ENCODE measurements around the gene NDUFS8.

NDUFS8 gene

DNA sequence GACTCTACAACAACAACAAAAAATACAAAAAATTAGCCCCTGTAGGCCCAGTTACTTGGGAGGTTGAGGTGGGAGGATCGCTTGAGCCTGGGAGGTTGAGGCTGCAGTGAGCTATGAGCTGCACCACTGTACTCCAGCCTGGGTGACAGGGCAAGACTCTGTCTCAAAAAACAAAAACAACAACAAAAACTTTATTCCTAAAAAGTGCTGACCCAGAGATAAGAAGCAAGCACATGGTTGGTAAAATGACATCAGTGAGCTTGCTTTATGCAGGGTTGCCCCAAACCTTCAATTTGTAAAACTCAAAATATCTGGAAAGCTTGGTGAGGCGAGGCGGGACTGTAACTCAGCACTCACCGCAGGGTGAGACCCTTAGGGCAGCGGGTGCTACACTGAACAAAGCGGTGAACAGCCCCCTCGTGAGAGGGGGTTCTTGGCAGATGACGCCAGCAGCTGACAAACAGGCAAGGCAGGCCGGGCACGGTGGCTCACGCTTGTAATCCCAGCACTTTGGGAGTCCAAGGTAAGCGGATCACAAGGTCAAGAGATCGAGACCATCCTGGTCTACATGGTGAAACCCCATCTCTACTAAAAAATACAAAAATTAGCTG lies 4.9 kb downstream of the NDUFS8 start:
- no peak for DNase-seq (ENCODE audit: low read depth in 1 of 2, low spot score in 1 of 2)

DNA sequence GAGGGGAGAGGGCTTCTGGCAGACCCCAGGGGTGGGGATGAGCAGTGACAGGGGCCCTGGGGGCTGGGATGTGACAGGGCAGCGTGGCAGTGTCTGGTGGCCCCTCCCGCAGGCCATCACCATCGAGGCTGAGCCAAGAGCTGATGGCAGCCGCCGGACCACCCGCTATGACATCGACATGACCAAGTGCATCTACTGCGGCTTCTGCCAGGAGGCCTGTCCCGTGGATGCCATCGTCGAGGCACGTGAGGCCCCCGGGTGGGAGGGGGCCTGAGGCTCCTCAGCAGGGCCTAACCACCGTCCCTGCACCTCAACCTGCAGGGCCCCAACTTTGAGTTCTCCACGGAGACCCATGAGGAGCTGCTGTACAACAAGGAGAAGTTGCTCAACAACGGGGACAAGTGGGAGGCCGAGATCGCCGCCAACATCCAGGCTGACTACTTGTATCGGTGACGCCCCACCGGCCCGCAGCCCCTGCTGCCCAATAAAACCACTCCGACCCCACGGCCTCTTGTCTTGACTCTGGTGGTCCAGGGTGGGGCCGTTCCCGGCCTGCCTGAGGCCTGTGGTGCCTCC lies 5.7 kb downstream of the NDUFS8 start:
- DNase-seq (ENCODE audit: low read depth in 1 of 2, low spot score in 1 of 2): no peak

DNA sequence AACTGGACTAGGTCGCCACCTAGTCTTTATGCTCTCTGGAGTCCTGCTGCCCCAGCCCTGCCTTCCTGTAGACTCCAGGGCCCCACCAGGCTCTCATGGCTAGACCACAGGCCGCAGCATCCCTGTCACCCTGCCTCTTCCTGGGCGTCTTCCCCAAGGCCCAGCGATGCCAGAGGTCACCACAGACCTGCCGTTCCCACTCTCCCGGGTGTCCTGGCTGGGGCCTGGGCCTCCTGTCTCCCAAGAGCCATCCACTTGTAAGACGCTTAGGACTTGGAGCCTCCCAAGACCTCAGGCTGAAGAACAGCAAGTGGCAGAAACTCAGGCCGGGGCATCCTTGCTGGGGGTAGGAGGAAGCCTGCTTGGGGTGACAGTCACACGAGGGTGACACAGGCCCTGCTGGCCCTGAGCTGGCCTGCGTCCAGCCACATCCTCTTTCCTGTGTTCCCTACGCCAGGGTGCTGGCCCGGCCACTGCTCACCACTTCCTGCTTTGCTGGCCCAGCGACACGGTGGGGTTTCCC lies 6.3 kb downstream of the NDUFS8 start:
- no peak for DNase-seq (ENCODE audit: low read depth in 1 of 2, low spot score in 1 of 2)

DNA sequence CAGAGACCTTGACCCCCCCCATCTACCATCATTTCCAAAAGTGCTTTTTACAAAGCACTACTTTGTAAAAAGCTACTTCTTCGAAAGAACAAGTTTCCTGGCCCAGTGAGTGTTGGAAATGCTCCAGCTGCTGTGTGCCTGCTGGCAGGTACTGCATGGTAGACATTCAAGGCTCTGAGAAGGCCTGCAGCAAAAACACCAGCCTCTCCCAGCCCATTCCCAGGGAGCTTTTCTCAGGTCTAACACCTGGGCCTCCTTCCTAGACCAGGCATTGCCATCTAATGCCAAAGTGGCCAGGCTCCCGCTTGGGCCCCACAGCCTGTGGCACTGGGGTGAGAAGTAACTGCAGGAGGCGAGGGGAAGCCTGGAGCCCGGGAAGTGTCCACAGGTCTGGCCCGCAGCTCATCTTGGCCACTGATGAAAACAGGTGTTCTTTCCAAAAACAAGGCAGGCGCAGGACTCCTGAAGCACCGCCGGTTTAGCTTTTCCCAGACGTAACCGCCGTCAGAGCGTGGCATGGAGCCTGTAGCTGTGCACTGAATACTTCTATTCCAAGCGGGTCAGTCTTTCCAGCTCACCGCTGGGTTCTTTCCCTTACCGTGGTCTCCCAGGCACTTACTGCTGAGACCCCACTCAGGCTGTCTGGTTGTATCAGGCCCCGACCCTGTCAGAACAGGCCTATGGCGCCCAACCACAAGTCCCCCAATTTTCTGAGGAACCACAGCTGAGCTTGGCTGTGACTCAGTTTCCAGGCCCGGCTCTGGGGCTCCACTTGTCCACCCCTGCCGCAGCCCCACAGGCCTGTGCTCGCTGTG lies 7.1 kb downstream of the NDUFS8 start:
- no peak for DNase-seq (ENCODE audit: low read depth in 1 of 2, low spot score in 1 of 2)

DNA sequence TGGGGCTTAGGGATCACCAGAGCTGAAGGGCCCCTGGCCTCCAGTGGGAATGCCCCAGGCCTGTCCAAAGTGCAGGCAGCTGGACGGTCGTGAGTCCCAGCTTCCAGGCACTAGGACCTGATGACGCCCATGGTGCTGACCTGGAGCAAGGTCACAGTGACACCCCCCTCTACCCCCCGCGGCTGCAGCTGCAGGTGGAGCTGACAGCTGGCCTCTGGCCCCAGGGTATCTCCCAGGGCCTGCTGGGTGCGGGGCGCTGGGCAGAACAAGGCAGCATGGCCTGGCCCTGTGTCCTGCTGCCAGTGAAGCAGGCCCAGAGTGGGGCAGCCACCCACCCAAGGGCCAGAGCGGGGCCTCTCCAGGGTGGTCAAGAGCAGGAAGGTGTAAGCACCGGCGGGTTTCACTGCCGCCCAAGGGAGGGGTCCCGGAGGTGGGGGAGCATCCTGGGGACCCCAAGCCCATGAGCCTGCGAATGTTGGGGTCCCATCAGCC lies 7.8 kb downstream of the NDUFS8 start:
- no peak for DNase-seq (ENCODE audit: low read depth in 1 of 2, low spot score in 1 of 2)

DNA sequence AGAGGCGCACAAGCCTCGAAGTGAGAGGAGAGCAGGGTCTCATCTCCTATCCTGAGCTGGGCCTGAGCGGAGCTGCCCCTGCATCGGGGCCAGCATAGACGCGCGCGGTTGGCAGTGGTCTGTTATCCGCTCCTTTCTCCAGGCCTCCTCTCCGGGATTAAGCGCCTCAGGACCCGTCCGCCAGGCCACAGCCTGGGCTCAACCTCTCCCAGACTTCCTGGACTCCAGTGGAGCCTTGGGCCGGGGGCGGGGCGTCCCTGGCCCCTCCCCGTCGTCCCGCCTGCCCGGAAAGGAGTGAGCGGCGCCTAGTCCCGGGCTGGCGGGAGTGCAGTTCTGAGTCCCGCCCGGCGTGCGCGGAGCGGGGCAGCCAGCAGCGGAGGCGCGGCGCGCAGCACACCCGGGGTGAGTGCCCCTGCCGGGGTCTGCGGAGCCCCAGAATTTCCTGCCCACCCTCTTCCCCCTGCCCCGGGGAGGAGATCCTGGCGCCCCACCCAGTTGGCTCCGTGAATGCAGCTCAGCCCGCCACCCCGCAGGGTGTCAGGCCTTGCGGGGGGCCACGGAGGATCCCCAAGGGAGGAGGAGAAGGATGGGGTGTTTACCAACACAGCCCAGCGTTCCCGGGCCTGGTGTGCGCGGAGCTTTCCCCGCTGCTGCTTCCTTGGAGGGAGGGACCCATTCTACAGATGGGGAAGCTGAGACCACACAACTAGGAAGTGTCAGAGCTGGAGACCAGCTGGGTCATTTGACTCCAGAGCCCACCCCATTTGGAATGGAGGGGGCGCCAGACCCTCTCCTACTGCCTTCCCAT lies 8.4 kb downstream of the NDUFS8 start, which contains the start of gene TCIRG1:
Gene TCIRG1, plus strand, starts transcription at position 308 of the 808 bp plus-strand sequence. CDS start 2,247 bp downstream, outside the sequence.
- peak; percentile 28 to 47 for DNase-seq (ENCODE audit: low read depth in 1 of 2, low spot score in 1 of 2)

DNA sequence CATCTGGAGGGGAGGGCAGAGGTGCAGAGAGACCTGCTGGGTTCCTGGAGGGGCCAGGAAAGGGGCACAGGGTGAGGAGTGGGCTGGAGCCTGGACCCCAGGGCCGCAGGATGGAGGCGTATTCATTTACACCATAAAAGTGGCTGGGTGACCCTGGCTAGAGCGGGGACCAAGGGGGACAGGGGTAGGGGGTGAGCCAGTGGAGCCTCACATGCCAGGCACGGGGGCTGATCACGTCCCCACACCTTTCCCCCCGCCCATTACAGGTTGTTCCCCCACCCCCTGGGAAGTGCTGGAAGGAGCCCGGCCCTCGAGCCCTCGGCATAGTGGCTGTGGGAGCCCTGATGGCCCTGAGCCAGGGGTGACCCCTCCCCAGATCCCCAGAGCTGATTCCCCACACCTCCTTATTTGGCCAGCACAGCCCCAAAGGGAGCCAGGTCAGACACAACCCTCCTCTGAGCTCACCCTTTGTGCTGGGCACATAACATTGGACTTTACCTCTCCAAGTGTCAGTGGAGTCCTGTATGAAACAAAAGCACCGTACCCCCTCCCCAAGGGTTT lies 9.1 kb downstream of the NDUFS8 start:
- no peak for DNase-seq (ENCODE audit: low read depth in 1 of 2, low spot score in 1 of 2)

DNA sequence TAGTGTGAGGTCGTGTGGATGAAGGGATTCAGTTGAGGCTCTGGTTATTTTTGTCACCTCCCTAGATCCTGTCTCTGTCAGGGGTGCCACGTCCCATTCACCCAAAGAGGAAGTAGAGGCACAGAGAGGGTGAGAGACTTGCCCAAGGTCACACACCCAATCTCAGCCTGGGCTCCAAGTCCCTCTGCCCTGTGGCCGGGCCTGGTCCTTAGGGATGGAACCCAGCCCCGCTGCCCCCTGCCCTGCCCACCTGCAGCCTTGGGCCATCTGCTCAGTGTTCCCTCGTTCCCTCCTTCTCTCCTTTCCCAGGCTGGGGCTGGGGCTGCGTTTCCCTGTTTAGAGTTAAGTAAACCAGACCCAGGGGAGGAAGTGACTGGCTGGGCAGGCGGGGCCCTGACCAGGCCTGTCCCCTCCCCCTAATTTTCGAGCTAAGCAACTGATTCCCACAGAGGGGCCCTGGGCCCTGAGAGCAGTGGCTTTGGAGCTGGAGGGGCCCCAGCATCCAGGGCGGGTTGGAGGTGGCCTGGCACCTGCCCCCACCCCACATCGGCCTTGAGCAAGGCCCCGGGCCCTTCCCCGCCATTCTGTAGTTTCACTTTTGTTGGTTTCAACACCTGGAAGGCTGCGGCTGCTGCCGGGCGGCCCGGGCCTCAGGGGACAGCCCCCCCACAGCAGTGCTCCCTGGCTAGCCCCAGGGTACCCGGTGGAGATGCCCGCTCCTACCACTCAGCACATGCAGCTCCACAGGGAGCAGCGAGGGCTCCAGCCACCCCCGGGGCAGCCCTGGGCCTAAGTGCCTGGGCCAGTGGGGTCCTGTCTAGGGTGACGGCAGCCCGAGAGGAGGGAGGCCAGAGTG lies 9.8 kb downstream of the NDUFS8 start:
- no peak for DNase-seq (ENCODE audit: low read depth in 1 of 2, low spot score in 1 of 2)

DNA sequence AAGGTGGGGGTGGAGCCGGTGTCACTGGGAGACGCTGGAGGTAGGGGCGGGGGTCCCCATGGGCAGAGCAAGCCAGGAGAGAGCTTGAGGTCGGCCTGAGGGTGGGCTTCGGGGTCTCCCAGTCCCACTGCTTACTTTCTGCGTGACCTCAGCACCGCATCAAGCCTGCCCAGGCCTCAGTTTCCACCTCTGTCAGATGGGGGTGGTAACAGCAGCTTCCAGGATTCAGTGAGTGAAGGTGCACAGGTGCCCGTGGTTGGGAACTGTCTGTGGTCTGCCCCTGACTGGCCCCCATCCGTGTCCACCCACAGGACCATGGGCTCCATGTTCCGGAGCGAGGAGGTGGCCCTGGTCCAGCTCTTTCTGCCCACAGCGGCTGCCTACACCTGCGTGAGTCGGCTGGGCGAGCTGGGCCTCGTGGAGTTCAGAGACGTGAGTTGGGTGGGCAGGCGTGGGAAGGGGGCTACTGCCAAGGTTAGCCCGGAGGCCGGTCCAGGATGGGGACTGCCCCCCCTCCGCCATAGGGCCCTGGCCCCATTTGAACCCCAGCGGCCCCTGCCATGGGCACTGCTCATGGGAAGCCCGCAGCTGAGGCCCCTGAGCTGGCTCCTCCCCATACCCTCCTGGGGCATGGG lies 10.6 kb downstream of the NDUFS8 start:
- DNase-seq (ENCODE audit: low read depth in 1 of 2, low spot score in 1 of 2): no peak

DNA sequence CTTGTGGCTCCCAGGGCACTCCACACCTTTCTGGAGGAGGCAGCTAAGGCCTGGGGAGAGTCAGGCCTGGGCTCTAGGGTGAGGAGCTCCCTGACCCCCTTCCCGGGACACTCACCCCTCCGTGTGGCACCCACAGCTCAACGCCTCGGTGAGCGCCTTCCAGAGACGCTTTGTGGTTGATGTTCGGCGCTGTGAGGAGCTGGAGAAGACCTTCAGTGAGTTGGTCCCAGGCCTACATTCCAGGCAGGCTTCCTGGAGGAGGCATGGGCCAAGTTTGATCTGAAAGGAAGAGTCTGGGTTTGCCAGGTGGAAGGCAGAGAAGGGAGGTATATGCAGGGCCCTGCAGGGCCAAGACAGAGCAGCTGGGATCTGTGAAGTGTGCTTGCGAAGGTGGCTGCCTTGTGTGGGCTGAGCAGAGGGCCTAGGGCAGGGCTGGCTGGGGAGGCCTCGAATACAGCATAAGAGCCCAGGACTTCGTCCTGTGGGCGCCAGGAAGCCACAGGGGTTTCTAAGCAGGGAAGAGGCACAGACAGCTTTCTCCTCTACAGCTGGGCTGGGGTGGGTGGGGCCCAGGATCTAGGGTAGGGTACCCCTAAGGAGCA lies 11.2 kb downstream of the NDUFS8 start:
- DNase-seq (ENCODE audit: low read depth in 1 of 2, low spot score in 1 of 2): no peak

DNA sequence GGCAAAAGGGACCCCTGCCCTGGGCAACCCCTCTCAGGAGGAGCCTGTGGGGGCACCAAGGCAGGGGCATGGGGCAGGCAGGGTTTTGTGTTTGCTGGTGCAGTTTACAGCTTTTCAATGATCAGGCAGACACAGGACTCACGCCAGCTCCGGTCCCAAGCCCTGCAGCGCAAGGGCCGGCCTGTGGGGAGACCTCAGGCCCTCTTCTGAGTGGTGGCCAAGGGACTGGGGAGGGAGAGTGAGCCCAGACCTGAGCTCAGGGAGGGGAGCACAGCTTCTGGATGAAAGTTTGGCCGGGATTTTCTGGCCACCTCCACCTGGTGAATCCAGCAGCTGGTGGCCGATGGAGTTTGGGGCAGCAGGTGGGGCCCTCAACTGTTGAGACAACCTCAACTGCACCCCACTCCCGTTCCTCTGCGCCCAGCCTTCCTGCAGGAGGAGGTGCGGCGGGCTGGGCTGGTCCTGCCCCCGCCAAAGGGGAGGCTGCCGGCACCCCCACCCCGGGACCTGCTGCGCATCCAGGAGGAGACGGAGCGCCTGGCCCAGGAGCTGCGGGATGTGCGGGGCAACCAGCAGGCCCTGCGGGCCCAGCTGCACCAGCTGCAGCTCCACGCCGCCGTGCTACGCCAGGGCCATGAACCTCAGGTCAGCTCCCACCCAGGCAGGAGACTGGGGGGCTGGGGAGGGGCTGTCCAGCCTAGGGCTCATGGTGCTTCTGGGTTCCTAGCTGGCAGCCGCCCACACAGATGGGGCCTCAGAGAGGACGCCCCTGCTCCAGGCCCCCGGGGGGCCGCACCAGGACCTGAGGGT lies 11.9 kb downstream of the NDUFS8 start:
- no peak for DNase-seq (ENCODE audit: low read depth in 1 of 2, low spot score in 1 of 2)

DNA sequence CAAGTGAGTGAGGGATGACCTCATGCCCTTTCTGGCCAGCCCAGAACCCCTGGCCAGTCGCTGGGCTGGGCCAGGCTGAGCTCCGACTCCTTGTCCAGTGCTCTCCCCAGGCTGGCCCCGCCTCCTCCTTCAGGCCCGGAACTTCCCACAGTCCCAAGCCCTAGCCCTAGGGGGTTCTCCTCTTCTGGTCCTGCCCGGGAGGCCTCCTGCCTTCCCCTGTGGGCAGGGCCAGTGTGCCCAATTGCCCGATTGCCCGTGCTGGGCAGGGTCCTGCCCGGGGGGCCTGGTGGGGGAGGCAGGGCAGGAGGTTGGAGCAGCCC lies 12.5 kb downstream of the NDUFS8 start:
- DNase-seq (ENCODE audit: low read depth in 1 of 2, low spot score in 1 of 2): no peak

DNA sequence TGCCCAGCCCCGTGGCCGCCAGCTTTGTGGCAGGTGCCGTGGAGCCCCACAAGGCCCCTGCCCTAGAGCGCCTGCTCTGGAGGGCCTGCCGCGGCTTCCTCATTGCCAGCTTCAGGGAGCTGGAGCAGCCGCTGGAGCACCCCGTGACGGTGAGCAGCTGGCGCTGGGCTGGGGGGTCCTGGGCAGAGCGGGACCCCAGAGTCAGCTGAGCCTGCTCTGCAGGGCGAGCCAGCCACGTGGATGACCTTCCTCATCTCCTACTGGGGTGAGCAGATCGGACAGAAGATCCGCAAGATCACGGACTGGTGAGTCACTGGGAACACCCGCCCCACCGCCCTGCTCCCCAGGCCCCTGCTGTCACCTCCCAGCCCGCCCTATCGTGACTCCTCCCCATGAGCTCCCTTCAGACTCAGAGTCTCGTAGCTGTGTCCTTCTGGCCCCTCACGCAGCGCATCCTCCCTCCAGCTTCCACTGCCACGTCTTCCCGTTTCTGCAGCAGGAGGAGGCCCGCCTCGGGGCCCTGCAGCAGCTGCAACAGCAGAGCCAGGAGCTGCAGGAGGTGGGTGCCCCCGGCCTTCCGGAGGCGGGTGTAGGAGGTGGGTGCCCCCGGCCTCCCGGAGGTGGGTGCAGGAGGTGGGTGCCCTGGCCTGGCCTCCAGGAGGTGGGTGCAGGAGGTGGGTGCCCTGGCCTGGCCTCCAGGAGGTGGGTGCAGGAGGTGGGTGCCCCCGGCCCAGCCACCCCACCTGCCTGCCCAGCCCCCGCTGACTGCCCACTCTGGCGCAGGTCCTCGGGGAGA lies 13.1 kb downstream of the NDUFS8 start:
- DNase-seq (ENCODE audit: low read depth in 1 of 2, low spot score in 1 of 2): no peak

DNA sequence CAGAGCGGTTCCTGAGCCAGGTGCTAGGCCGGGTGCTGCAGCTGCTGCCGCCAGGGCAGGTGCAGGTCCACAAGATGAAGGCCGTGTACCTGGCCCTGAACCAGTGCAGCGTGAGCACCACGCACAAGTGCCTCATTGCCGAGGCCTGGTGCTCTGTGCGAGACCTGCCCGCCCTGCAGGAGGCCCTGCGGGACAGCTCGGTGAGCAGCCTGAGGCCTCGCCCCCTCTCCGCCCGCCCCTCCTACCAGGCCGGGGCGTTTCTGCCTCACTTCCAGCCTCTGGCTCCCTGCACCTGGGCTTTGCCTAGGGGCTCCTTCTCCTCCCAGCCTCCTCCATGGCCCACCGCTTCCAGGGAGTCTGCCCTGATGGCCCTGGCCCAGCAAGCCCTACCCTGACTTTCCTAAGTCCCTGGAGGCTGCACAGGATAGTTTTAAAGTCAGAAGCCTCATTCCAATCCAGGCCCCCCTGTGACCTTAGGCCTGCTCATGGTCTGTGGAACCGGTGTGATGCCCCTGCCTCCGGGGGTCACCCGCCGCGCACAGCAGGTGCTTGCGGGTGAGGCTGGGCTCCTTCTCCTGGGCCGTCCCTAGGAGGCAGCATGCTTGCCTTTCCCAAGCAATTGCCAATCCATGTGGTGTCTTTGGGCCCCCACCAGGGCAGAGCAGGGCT lies 13.8 kb downstream of the NDUFS8 start:
- DNase-seq (ENCODE audit: low read depth in 1 of 2, low spot score in 1 of 2): no peak

DNA sequence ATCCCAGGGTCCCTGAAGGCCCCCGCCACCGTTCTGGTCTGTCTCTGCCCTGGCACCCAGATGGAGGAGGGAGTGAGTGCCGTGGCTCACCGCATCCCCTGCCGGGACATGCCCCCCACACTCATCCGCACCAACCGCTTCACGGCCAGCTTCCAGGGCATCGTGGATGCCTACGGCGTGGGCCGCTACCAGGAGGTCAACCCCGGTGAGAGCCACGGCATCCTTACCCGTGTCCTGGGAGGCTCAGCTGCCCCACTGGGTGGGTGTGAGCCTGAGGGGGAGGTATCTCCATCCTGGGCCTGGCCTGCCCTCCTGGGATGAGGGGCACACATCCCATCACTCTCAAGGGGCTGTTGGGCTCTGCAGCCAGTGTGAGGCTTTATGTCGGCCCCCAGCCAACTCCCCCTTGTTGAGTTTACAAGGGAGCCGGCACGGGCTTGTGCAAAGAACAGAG lies 14.4 kb downstream of the NDUFS8 start:
- no peak for DNase-seq (ENCODE audit: low read depth in 1 of 2, low spot score in 1 of 2)

DNA sequence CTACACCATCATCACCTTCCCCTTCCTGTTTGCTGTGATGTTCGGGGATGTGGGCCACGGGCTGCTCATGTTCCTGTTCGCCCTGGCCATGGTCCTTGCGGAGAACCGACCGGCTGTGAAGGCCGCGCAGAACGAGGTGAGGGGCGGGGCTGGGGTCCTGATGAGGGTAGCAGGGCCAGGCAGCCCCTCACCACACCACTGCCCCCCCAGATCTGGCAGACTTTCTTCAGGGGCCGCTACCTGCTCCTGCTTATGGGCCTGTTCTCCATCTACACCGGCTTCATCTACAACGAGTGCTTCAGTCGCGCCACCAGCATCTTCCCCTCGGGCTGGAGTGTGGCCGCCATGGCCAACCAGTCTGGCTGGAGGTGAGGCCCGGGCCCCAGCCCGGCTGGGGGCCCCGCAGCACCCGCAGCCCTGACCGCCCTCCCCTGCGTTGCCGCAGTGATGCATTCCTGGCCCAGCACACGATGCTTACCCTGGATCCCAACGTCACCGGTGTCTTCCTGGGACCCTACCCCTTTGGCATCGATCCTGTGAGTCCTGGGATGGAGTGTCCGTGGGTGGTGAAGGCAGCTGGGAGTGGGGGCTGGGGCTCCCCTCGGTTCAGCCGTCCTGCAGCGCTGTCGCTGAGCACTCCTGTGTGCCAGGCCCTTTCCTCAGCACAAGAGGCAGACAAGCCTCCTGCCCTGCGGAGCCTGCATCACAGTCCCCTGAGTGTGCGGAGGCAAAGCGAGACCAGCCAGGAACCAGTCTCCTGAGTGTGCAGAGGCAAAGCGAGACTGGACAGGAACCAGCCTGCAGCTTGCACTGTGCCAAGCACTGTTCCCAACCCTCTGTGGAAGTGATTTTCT lies 17.2 kb downstream of the NDUFS8 start:
- DNase-seq (ENCODE audit: low read depth in 1 of 2, low spot score in 1 of 2): no peak
